HepG2 (cell line): ENCODE data around the gene SH3GL1. TPM values are rescaled to one million over a fixed set of nuclear protein-coding genes. Genes with fewer than 3 reads are reported as not detected.

ENCODE experiments used
- ARID2 ChIP-seq: sonication (generic); formaldehyde crosslinking; IDR thresholded peaks from 2 replicates; pipeline ENCODE4 v1.8.1; 2022; ENCODE audit warnings: mild to moderate bottlenecking, missing genetic modification reagents, borderline replicate concordance
- BCL6 ChIP-seq: IDR thresholded peaks from 2 replicates; pipeline ENCODE4 v1.6.1; 2016; ENCODE audit warnings: missing genetic modification reagents, missing compliant biosample characterization
- DR1 ChIP-seq: sonication (generic); formaldehyde crosslinking; IDR thresholded peaks from 2 replicates; pipeline ENCODE4 v1.8.0; 2021; ENCODE audit warnings: mild to moderate bottlenecking, missing genetic modification reagents, inconsistent platforms
- E2F1 ChIP-seq: sonication (generic); formaldehyde crosslinking; IDR thresholded peaks from 2 replicates; pipeline ENCODE4 v1.5.0; 2020; ENCODE audit warnings: missing genetic modification reagents
- GATA4 ChIP-seq: sonication (generic); IDR thresholded peaks from 2 replicates; pipeline ENCODE4 v1.6.1; 2016; ENCODE audit warnings: antibody characterized with exemption, low read depth, borderline replicate concordance
- GMEB1 ChIP-seq: sonication (generic); formaldehyde crosslinking; IDR thresholded peaks from 2 replicates; pipeline ENCODE4 v1.5.1; 2020; ENCODE audit warnings: missing genetic modification reagents, mild to moderate bottlenecking, borderline replicate concordance
- JUND ChIP-seq: sonication (generic); formaldehyde crosslinking; IDR thresholded peaks from 2 replicates; pipeline ENCODE4 v1.8.0; 2022; ENCODE audit warnings: mild to moderate bottlenecking, missing genetic modification reagents
- KDM4B ChIP-seq: sonication (generic); formaldehyde crosslinking; IDR thresholded peaks from 2 replicates; pipeline ENCODE4 v1.4.0; 2020; ENCODE audit warnings: missing genetic modification reagents
- LCORL ChIP-seq, 2 experiments: fragments of 450-650 bp in 1 of 2; sonication (generic) in 1 of 2; formaldehyde crosslinking in 1 of 2; IDR thresholded peaks; 2 replicates each; pipeline versions ENCODE4 v1.5.0 to v1.6.1; 2017 to 2020; ENCODE audit warnings: antibody characterized with exemption in 1 of 2, missing genetic modification reagents in 1 of 2
- NCOA2 ChIP-seq: sonication (generic); formaldehyde crosslinking; IDR thresholded peaks from 2 replicates; pipeline ENCODE4 v1.8.0; 2022; ENCODE audit warnings: inconsistent platforms
- NR1H2 ChIP-seq: sonication (generic); formaldehyde crosslinking; IDR thresholded peaks from 2 replicates; pipeline ENCODE4 v1.8.1; 2022; ENCODE audit warnings: low read depth, missing genetic modification reagents, borderline replicate concordance
- NR2F6 ChIP-seq, 2 experiments: IDR thresholded peaks; 2 replicates each; pipeline ENCODE4 v1.6.1; 2016; ENCODE audit warnings: antibody characterized with exemption in 1 of 2, mild to moderate bottlenecking in 1 of 2
- PCBP2 ChIP-seq: fragments of 200-400 bp; formaldehyde crosslinking; optimal IDR thresholded peaks from 2 replicates; pipeline ENCODE3; 2018; ENCODE audit warnings: low read length, low read depth; ENCODE audit not compliant: poor library complexity, severe bottlenecking
- PREB ChIP-seq: sonication (generic); formaldehyde crosslinking; IDR thresholded peaks from 2 replicates; pipeline ENCODE4 v1.4.0; 2020; ENCODE audit warnings: missing genetic modification reagents
- PTBP1 ChIP-seq: fragments of 200-400 bp; formaldehyde crosslinking; IDR thresholded peaks from 2 replicates; pipeline ENCODE4 v1.6.1; 2018; ENCODE audit warnings: low read length, low read depth; ENCODE audit not compliant: poor library complexity, severe bottlenecking
- RBFOX2 ChIP-seq: fragments of 200-400 bp; formaldehyde crosslinking; IDR thresholded peaks from 2 replicates; pipeline ENCODE4 v1.6.1; 2017; ENCODE audit warnings: low read depth, mild to moderate bottlenecking, low read length
- SAFB2 ChIP-seq: sonication (generic); formaldehyde crosslinking; IDR thresholded peaks from 2 replicates; pipeline ENCODE4 v1.5.1; 2020; ENCODE audit warnings: missing genetic modification reagents, low read depth, mild to moderate bottlenecking, borderline replicate concordance
- THAP7 ChIP-seq: sonication (generic); formaldehyde crosslinking; IDR thresholded peaks from 2 replicates; pipeline ENCODE4 v1.8.1; 2023; ENCODE audit warnings: mild to moderate bottlenecking, missing genetic modification reagents
- ZFY ChIP-seq: sonication (generic); formaldehyde crosslinking; IDR thresholded peaks from 2 replicates; pipeline ENCODE4 v1.4.0; 2020; ENCODE audit warnings: missing genetic modification reagents
- ZNF20 ChIP-seq: sonication (generic); formaldehyde crosslinking; IDR thresholded peaks from 2 replicates; pipeline ENCODE4 v1.4.0; 2020; ENCODE audit warnings: mild to moderate bottlenecking, moderate library complexity, missing genetic modification reagents
- ZNF354B ChIP-seq: sonication (generic); formaldehyde crosslinking; IDR thresholded peaks from 2 replicates; pipeline ENCODE4 v1.8.0; 2022; ENCODE audit warnings: mild to moderate bottlenecking, missing genetic modification reagents
- ZNF460 ChIP-seq: sonication (generic); formaldehyde crosslinking; IDR thresholded peaks from 2 replicates; pipeline ENCODE4 v1.5.1; 2020; ENCODE audit warnings: missing genetic modification reagents, mild to moderate bottlenecking, borderline replicate concordance
- ZNF605 ChIP-seq: sonication (generic); formaldehyde crosslinking; IDR thresholded peaks from 2 replicates; pipeline ENCODE4 v1.8.0; 2022; ENCODE audit warnings: mild to moderate bottlenecking, missing genetic modification reagents
- ZNF75D ChIP-seq: sonication (generic); formaldehyde crosslinking; IDR thresholded peaks from 2 replicates; pipeline ENCODE4 v1.8.1; 2023; ENCODE audit warnings: missing genetic modification reagents, mild to moderate bottlenecking, borderline replicate concordance
- ZNF780A ChIP-seq: sonication (generic); formaldehyde crosslinking; IDR thresholded peaks from 2 replicates; pipeline ENCODE4 v1.8.0; 2022; ENCODE audit warnings: mild to moderate bottlenecking, missing genetic modification reagents, moderate library complexity
- polyA plus RNA-seq, 8 experiments: library from polyadenylated mRNA; depleted of rRNA in 3 of 8; stranded (reverse) in 7 of 8; unstranded in 1 of 8; fragments of >200 nt; fragmentation: Illumina TruSeq in 4 of 8; extraction: Trizol in 4 of 8; gene quantifications; 2 replicates each; pipeline versions ENCODE4 v1.2.1 to v1.2.3, GENCODE V29; 2011 to 2016; ENCODE audit warnings: low read depth in 4 of 8, missing spikeins in 1 of 8, mixed read lengths in 1 of 8; ENCODE audit not compliant: insufficient read depth in 1 of 8
- total RNA-seq, 5 experiments: library from RNA; depleted of rRNA; stranded (reverse); fragments of >200 nt; fragmentation: Illumina TruSeq; extraction: Trizol; gene quantifications; 2 replicates each; pipeline ENCODE4 v1.2.3, GENCODE V29; 2016; ENCODE audit warnings: low read depth in 1 of 5

Gene SH3GL1
- total and polyA plus RNA-seq, 2 of the 13 experiments (the other 11 are each of a cell fraction or from before 2014, with no cell fraction given) = 33.0 to 45.1 TPM

- TF ChIP-seq ZFY (peak; percentile 67), ZNF20 (CRISPR knock-in tag) (no peak), NCOA2 (CRISPR knock-in tag) (peak; percentile 53; the same call in 1 of the 2 replicates), KDM4B (CRISPR knock-in tag) (0 out of 2 replicates have a peak, but pooled peaks have one; percentile 26), GMEB1 (peak; percentile 50; the same call in 1 of the 2 replicates), SAFB2 (CRISPR knock-in tag) (no peak), NR2F6 (IDR thresholded peaks at IDR 0.05) (peak; percentile 66; the same call in 1 of the 2 replicates), NR2F6 (CRISPR knock-in tag; IDR thresholded peaks at IDR 0.05) (peak; percentile 71), DR1 (CRISPR knock-in tag) (peak; percentile 83), ZNF460 (CRISPR knock-in tag) (no peak; the same call in 1 of the 2 replicates), JUND (0 out of 2 replicates have a peak, but pooled peaks have one; percentile 20), ZNF75D (no peak), NR1H2 (CRISPR knock-in tag) (no peak), PREB (CRISPR knock-in tag) (0 out of 2 replicates have a peak, but pooled peaks have one; percentile 31), PTBP1 (no peak), ARID2 (no peak), E2F1 (0 out of 2 replicates have a peak, but pooled peaks have one; percentile 4), BCL6 (CRISPR knock-in tag) (peak; percentile 49), THAP7 (CRISPR knock-in tag) (no peak; the same call in 1 of the 2 replicates), LCORL (IDR thresholded peaks at IDR 0.05) (no peak), LCORL (CRISPR knock-in tag; IDR thresholded peaks at IDR 0.05) (peak; percentile 99), ZNF780A (CRISPR knock-in tag) (no peak), GATA4 (peak; percentile 36; the same call in 1 of the 2 replicates), RBFOX2 (peak; percentile 73), PCBP2 (no peak), ZNF605 (CRISPR knock-in tag) (peak; percentile 95), ZNF354B (CRISPR knock-in tag) (no peak)
These were observed 57.6 kb downstream of the SH3GL1 start (continued) for GRCh38 chr19:4342615-4343369.
